H1 (cell line): ENCODE results near the gene N4BP3. TPM values are rescaled to one million over a fixed set of nuclear protein-coding genes. Genes with fewer than 3 reads are reported as not detected.

Source experiments
- CTCF ChIA-PET: fragments of 300-600 bp; sonication (Branson Sonifier 250); formaldehyde crosslinking; loops from one replicate; lab custom pipeline; 2021; ENCODE audit not compliant: partially characterized antibody; lab: Charles Lee
- POLR2A ChIA-PET: fragments of 300-600 bp; sonication (Branson Sonifier 250); formaldehyde crosslinking; loops from one replicate; lab custom pipeline; 2021; ENCODE audit warnings: inconsistent platforms; ENCODE audit not compliant: partially characterized antibody; lab: Charles Lee
- DNase-seq, 2 experiments: peaks; one replicate each; pipeline versions ENCODE4 v3.0.0 to v3.0.0-alpha.2; 2010 to 2022; ENCODE audit warnings: low spot score in 2 of 2, low read depth in 1 of 2, mixed read lengths in 1 of 2
- FAIRE-seq: peaks from 2 replicates; lab custom pipeline; 2011; peaks lifted over from hg19 to GRCh38; lab: Jason Lieb, UNC
- H2AFZ ChIP-seq: 2 replicates; pipeline ENCODE4 v1.8.1; 2012; ENCODE audit warnings: low read length, inconsistent platforms
- H2AK5ac ChIP-seq: 2 replicates; pipeline ENCODE4 v1.6.1; 2013; ENCODE audit warnings: low read depth, low read length
- H2BK120ac ChIP-seq: replicated peaks from 2 replicates; pipeline ENCODE3; 2013; ENCODE audit warnings: low read depth, low read length, inconsistent platforms
- H2BK12ac ChIP-seq: 2 replicates; pipeline ENCODE4 v1.6.1; 2013; ENCODE audit warnings: low read depth, low read length
- H2BK15ac ChIP-seq: 2 replicates; pipeline ENCODE4 v1.6.1; 2013; ENCODE audit warnings: low read length
- H2BK20ac ChIP-seq: 2 replicates; pipeline ENCODE4 v1.6.1; 2013; ENCODE audit warnings: low read length
- H2BK5ac ChIP-seq: 2 replicates; pipeline ENCODE4 v1.6.1; 2013; ENCODE audit warnings: low read depth, low read length
- H3K14ac ChIP-seq: 2 replicates; pipeline ENCODE4 v1.6.1; 2013; ENCODE audit warnings: inconsistent platforms; ENCODE audit not compliant: insufficient read length
- H3K18ac ChIP-seq: 2 replicates; pipeline ENCODE4 v1.6.1; 2013; ENCODE audit warnings: low read length; ENCODE audit errors: extremely low read depth
- H3K23ac ChIP-seq: 2 replicates; pipeline ENCODE4 v1.6.1; 2013; ENCODE audit warnings: inconsistent platforms; ENCODE audit not compliant: insufficient read length
- H3K23me2 ChIP-seq: 2 replicates; pipeline ENCODE4 v1.6.1; 2013; ENCODE audit warnings: low read depth, low read length
- H3K27ac ChIP-seq: 2 replicates; pipeline ENCODE4 v1.6.1; 2011; ENCODE audit warnings: low read depth, low read length, inconsistent platforms
- H3K27me3 ChIP-seq, 4 experiments: replicated peaks in 1 of 4; 1 replicate in 1 of 4; 2 replicates in 3 of 4; pipeline versions ENCODE4 v1.6.1 to v1.8.1; 2011 to 2013; ENCODE audit warnings: low read length in 3 of 4, mild to moderate bottlenecking in 3 of 4, inconsistent platforms in 2 of 4, mixed read lengths in 2 of 4, moderate library complexity in 1 of 4; ENCODE audit not compliant: control insufficient read depth in 3 of 4, insufficient read depth in 3 of 4; ENCODE audit errors: extremely low read depth in 1 of 4
- H3K36me3 ChIP-seq, 4 experiments: 2 replicates each; pipeline versions ENCODE4 v1.6.1 to v1.8.1; 2011 to 2013; ENCODE audit warnings: mild to moderate bottlenecking in 4 of 4, low read length in 3 of 4, moderate library complexity in 2 of 4, control low read depth in 1 of 4, inconsistent platforms in 1 of 4; ENCODE audit not compliant: insufficient read depth in 4 of 4, control insufficient read depth in 2 of 4
- H3K4ac ChIP-seq: replicated peaks from 2 replicates; pipeline ENCODE3; 2013; ENCODE audit warnings: low read length, low read depth, mixed read lengths, inconsistent platforms; ENCODE audit not compliant: insufficient read length
- H3K4me1 ChIP-seq, 4 experiments: replicated peaks in 1 of 4; 1 replicate in 1 of 4; 2 replicates in 3 of 4; pipeline versions ENCODE4 v1.6.1 to v1.8.1; 2011 to 2013; ENCODE audit warnings: low read length in 3 of 4, inconsistent platforms in 2 of 4, mixed read lengths in 1 of 4; ENCODE audit not compliant: insufficient read depth in 4 of 4, control insufficient read depth in 3 of 4
- H3K4me2 ChIP-seq, 2 experiments: 2 replicates each; pipeline versions ENCODE4 v1.6.1 to v1.8.1; 2011 to 2013; ENCODE audit warnings: low read depth in 2 of 2, low read length in 2 of 2, control low read depth in 1 of 2, inconsistent platforms in 1 of 2, mild to moderate bottlenecking in 1 of 2; ENCODE audit not compliant: insufficient read depth in 1 of 2
- H3K4me3 ChIP-seq, 4 experiments: fragments of 200-600, 300-600 bp in 1 of 4; sonication (generic), shearing (Covaris generic), sonication (Bioruptor Twin) in 1 of 4; 2 replicates each; pipeline versions ENCODE4 v1.5.1 to v1.8.1; 2011 to 2016; ENCODE audit warnings: low read length in 4 of 4, low read depth in 3 of 4, control low read depth in 2 of 4, inconsistent platforms in 2 of 4, mild to moderate bottlenecking in 2 of 4, mixed read lengths in 1 of 4, moderate library complexity in 1 of 4; ENCODE audit not compliant: insufficient read depth in 2 of 4; ENCODE audit errors: extremely low read depth in 1 of 4
- H3K56ac ChIP-seq: replicated peaks from 2 replicates; pipeline ENCODE3; 2013; ENCODE audit warnings: low read depth, mild to moderate bottlenecking, mixed read lengths, low read length, inconsistent platforms; ENCODE audit not compliant: insufficient read length
- H3K79me1 ChIP-seq: 2 replicates; pipeline ENCODE4 v1.6.1; 2013; ENCODE audit warnings: low read depth, low read length, control low read depth
- H3K79me2 ChIP-seq, 2 experiments: 2 replicates each; pipeline versions ENCODE4 v1.6.1 to v1.8.1; 2012 to 2013; ENCODE audit warnings: low read length in 2 of 2, mild to moderate bottlenecking in 2 of 2, inconsistent platforms in 1 of 2; ENCODE audit not compliant: insufficient read depth in 2 of 2, control insufficient read depth in 1 of 2
- H3K9ac ChIP-seq, 4 experiments: replicated peaks in 1 of 4; 1 replicate in 1 of 4; 2 replicates in 3 of 4; pipeline versions ENCODE4 v1.6.1 to v1.8.1; 2011 to 2013; ENCODE audit warnings: low read depth in 3 of 4, low read length in 3 of 4, control low read depth in 2 of 4, mild to moderate bottlenecking in 2 of 4, moderate library complexity in 2 of 4, inconsistent platforms in 1 of 4; ENCODE audit errors: extremely low read depth in 1 of 4
- H3K9me3 ChIP-seq, 2 experiments: 2 replicates each; pipeline versions ENCODE4 v1.6.1 to v1.8.1; 2012 to 2013; ENCODE audit warnings: mild to moderate bottlenecking in 2 of 2, moderate library complexity in 2 of 2, control low read depth in 1 of 2, inconsistent platforms in 1 of 2, low read depth in 1 of 2, low read length in 1 of 2, mixed read lengths in 1 of 2; ENCODE audit not compliant: insufficient read depth in 2 of 2
- H4K20me1 ChIP-seq, 2 experiments: replicated peaks in 1 of 2; 2 replicates each; pipeline versions ENCODE3 to v1.8.1; 2011 to 2013; ENCODE audit warnings: inconsistent platforms in 2 of 2, low read length in 2 of 2, mild to moderate bottlenecking in 1 of 2; ENCODE audit not compliant: insufficient read depth in 2 of 2, control insufficient read depth in 1 of 2
- H4K5ac ChIP-seq: 2 replicates; pipeline ENCODE4 v1.6.1; 2013; ENCODE audit warnings: low read length, low read depth, mixed read lengths, inconsistent platforms; ENCODE audit not compliant: insufficient read length
- H4K8ac ChIP-seq: 2 replicates; pipeline ENCODE4 v1.8.0; 2013; ENCODE audit warnings: mild to moderate bottlenecking, moderate library complexity, low read length, inconsistent platforms; ENCODE audit not compliant: insufficient read depth; ENCODE audit errors: extremely low read depth
- H4K91ac ChIP-seq: replicated peaks from 2 replicates; pipeline ENCODE3; 2013; ENCODE audit warnings: low read length, mixed read lengths, inconsistent platforms; ENCODE audit not compliant: insufficient read length
- ASH2L ChIP-seq: fragments of 200-600, 300-600 bp; sonication (generic); IDR thresholded peaks from one replicate; pipeline ENCODE4 v1.7.1; 2017; ENCODE audit warnings: low read length
- E2F6 ChIP-seq: IDR thresholded peaks from 2 replicates; pipeline ENCODE4 v1.6.1; 2012; ENCODE audit warnings: inconsistent platforms
- MAFK ChIP-seq: IDR thresholded peaks from 2 replicates; pipeline ENCODE4 v1.6.1; 2012; ENCODE audit warnings: low read depth, mild to moderate bottlenecking, improper control_type of control experiment, low read length
- POLR2AphosphoS5 ChIP-seq: IDR thresholded peaks from 2 replicates; pipeline ENCODE4 v1.6.1; 2011; ENCODE audit warnings: low read depth, low read length
- POU5F1 ChIP-seq: IDR thresholded peaks from 2 replicates; pipeline ENCODE4 v1.6.1; 2011; ENCODE audit warnings: low read depth, mild to moderate bottlenecking, low read length, moderate library complexity
- SP4 ChIP-seq: IDR thresholded peaks from 2 replicates; pipeline ENCODE4 v1.6.1; 2012; ENCODE audit warnings: low read length, inconsistent platforms
- TEAD4 ChIP-seq: IDR thresholded peaks from 2 replicates; pipeline ENCODE4 v1.6.1; 2012; ENCODE audit warnings: low read depth, low read length, inconsistent platforms, mixed read lengths
- YY1 ChIP-seq: IDR thresholded peaks from 2 replicates; pipeline ENCODE4 v1.6.1; 2011; ENCODE audit warnings: low read depth, mild to moderate bottlenecking, low read length
- WGBS, 2 experiments: shearing (Covaris generic) in 1 of 2; methylation state at CpG; one replicate each; pipeline versions ENCODE4 v1.1.6 to v1.1.7; 2013 to 2015; ENCODE audit warnings: low lambda C conversion rate in 2 of 2, mixed read lengths in 2 of 2, inconsistent platforms in 1 of 2, low coverage in 1 of 2, missing lambda C conversion rate in 1 of 2; ENCODE audit not compliant: insufficient replicate concordance in 2 of 2, insufficient coverage in 1 of 2, insufficient read length in 1 of 2; ENCODE audit errors: extremely low coverage in 1 of 2, missing lambda C conversion rate in 1 of 2; 5-methylcytosine and 5-hydroxymethylcytosine counted together
- polyA plus RNA-seq, 7 experiments: library from polyadenylated mRNA; depleted of rRNA in 3 of 7; stranded (reverse) in 5 of 7; unstranded in 2 of 7; fragments of >200 nt in 5 of 7; fragments of 200-250 nt in 2 of 7; gene quantifications; 1 replicate in 5 of 7; 2 replicates in 1 of 7; 4 replicates in 1 of 7; pipeline versions ENCODE4 v1.2.1 to v1.2.3, GENCODE V29; 2011 to 2013; ENCODE audit warnings: missing spikeins in 2 of 7, mixed read lengths in 2 of 7
- total RNA-seq: library from RNA; stranded (reverse); fragmentation: NEBNext Ultra II Directional; extraction: Animal tissue kit (Norgen Biotek cat#: 25700); gene quantifications from 2 replicates; pipeline ENCODE4 v1.2.1, GENCODE V29; 2021

N4BP3 gene
- total and polyA plus RNA-seq, 2 of the 8 experiments (the other 6 are each of a cell fraction or from before 2014, with no cell fraction given) = 13.1 to 39.2 TPM

- CTCF ChIA-PET = interaction anchor here (0.7 to 24.6 kb wide), 16 partner anchors 10 to 100 kb away, joined by 3 to 515 read pairs (median 4); no protein-coding TSS in a partner anchor
- H3K23ac ChIP-seq = no peak overlapping the region
These were observed 49.1 kb downstream of the N4BP3 start for GRCh38 chr5:178162481-178162880.

More at GRCh38 chr5:178162481-178162880, 49.1 kb downstream of the N4BP3 start:
- Histone ChIP-seq H4K8ac (no peak overlapping the region), H3K79me1 (no peaks in the 10 kb centered on the region), H3K27ac (no peak overlapping the region), H3K4me2 (no peak overlapping the region), H3K79me2 (no peaks in the 10 kb centered on the region), H3K36me3 (no peaks in the 10 kb centered on the region), H3K18ac (no peak overlapping the region), H3K56ac (no peak overlapping the region), H3K23me2 (no peaks in the 10 kb centered on the region; the same call in 1 of the 2 replicates), H2AK5ac (0 out of 2 replicates have a peak overlapping the region, but pooled peaks have one; percentile 75), H2BK5ac (no peak overlapping the region), H4K20me1 (no peaks in the 10 kb centered on the region), H4K91ac (no peak overlapping the region), H3K4ac (no peak overlapping the region), H3K9me3 (no peaks in the 10 kb centered on the region), H3K4me3 (no peak overlapping the region), H2BK12ac (no peak overlapping the region), H3K9ac (no peak overlapping the region), H2BK20ac (no peak overlapping the region), H2AFZ (no peak overlapping the region), H3K27me3 (peaks cover 0 to 4% (median 2%) of the 10 kb centered on the region in 4 experiments; a peak in 1 of 7 replicates), H2BK120ac (no peak overlapping the region), H2BK15ac (no peak overlapping the region), H3K4me1 (peaks cover 0 to 6% (median 3%) of the 10 kb centered on the region in 4 experiments; a peak in 3 of 7 replicates), H3K14ac (no peak overlapping the region), H4K5ac (no peak overlapping the region)
- POLR2A ChIA-PET = interaction anchor here (0.8 to 2.9 kb wide), 13 partner anchors 10 to 86 kb away, joined by 3 to 16 read pairs (median 4); partner anchors contain the start of gene NHP2
- FAIRE-seq (no peak), DNase-seq (no peak)
- TF ChIP-seq TEAD4 (no peak), E2F6 (no peak), POU5F1 (no peak), SP4 (no peak), POLR2AphosphoS5 (no peak), MAFK (no peak), YY1 (no peak), ASH2L (no peak)
- 94% methylated on average over 9 of the region's 9 CpGs; no CpG with 5 or more reads in 1 of the 2 experiments for WGBS, 2 experiments
